GM10266 (cell line): ENCODE data around the gene RBM6.
"Not testable (repeated sequence)": the region's sequence is repeated elsewhere in the genome, so short reads cannot be mapped to it uniquely, and the experiment has no call there.

Experiments used
- DNase-seq: peaks from one replicate; pipeline ENCODE4 v3.0.0; 2012; ENCODE audit errors: extremely low spot score
- CTCF ChIP-seq: IDR thresholded peaks from 2 replicates; pipeline ENCODE4 v1.5.1; 2012; ENCODE audit warnings: mild to moderate bottlenecking, low read depth; ENCODE audit not compliant: control insufficient read depth, insufficient read depth; ENCODE audit errors: missing control alignments

RBM6 gene

GRCh38 chr3:50008931-50009330 lies 69.0 kb downstream of the RBM6 start:
- no peak for TF ChIP-seq CTCF
- DNase-seq: no peak

DNA sequence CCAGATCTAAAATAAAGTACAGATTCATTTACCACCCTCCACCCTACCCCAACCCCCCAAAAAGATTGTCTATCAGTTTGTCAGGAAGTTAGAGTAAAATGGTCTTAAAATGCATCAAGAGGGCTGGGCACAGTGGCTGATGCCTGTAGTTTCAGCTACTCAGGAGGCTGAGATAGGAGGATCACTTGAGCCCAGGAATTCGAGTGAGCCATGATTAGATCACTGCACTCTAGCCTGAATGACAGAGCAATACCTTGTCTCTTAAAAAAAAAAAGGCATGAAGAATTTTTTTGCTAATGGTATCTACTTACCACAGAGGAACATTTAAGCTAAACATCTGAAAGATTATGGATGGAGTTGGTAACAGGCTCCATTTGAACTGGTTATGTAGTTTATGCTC lies 71.0 kb downstream of the RBM6 start:
- DNase-seq: no peak
- no peak for TF ChIP-seq CTCF

GRCh38 chr3:50015918-50016317 lies 76.0 kb downstream of the RBM6 start:
- no peak for TF ChIP-seq CTCF
- no peak for DNase-seq

DNA sequence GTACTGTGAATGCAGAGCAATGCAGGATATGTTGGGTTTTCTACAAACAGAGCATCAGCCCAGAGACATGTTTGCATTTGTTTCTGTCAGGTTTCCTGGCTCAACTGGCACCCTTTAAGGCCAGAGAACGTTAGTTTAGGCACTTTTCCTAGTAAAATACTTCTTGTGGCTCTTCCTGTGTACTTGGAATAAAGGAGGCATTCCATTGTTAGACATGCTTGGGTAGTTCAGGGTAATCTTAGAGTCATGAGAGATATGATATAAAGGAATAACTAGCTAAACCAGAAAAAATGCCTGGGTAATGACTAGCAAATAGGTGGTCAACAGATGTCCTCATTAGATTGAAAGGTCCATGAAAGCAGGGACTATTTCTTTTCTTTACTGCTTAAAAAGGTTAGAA lies 88.4 kb downstream of the RBM6 start:
- DNase-seq: no peak
- TF ChIP-seq CTCF: no peak

DNA sequence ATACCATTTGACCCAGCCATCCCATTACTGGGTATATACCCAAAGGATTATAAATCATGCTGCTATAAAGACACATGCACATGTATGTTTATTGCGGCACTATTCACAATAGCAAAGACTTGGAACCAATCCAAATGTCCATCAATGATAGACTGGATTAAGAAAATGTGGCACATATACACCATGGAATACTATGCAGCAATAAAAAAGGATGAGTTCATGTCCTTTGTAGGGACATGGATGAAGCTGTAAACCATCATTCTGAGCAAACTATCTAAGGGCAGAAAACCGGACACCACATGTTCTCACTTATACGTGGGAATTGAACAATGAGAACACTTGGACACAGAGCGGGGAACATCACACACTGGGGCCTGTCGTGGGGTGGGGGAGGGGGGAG lies 91.3 kb downstream of the RBM6 start:
- DNase-seq: not testable (repeated sequence)

DNA sequence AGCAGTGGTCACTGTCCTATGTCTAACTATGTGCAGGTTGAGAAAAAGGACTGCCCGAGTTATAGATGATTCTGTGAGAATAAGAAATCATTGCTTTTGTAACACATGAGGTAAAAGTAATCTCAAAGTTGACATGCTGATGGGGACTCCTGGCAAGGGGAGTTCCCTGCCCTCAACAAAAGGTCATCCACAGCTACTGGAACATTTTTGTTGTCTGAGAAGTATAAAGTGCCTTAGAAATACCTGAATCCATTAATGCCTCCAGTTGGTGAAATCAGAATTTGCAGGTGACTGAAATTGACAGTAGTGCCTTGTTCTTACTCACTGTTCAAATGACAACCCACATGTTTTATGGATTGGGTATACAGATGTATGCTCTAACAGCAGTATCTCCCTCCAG lies 105.0 kb downstream of the RBM6 start:
- no peak for DNase-seq
- TF ChIP-seq CTCF: no peak

DNA sequence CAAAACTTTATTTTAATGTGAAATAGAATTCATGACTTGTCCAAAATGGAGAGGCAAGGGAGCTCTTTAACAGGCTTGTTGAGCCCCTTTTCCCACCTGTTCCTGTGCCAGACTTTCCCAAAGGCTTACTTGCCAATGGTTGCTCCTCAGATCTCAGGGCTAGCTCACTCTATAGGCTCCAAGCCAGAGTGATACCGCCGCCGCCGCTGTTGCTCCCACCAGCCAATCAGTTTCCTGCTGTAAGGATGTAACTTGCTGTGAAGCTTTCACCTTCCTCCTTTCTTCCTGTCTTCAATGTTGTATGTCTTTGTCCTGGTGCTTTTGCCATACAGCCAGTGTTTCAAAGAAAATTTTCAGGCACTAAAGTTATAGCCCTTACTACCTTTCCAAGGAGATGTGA lies 107.5 kb downstream of the RBM6 start:
- DNase-seq: no peak
- TF ChIP-seq CTCF: no peak

DNA sequence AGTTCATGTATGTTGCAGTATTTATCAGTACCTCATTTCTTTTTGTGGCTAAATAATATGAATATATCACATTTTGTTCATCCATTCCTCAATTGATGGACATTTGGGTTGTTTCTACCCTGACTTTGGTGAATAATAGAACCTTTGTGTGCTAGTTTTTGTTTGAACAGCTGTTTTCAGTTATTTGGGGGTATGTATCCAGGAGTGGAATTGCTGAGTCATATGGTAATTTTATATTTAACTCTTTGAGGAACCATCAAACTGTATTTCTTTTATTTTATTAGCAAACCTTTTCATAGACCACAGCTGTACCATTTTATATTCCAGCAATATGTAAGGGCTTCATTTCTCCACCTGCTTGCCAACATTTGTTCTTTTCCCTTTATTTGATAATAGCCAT lies 110.4 kb downstream of the RBM6 start:
- no peak for DNase-seq
- no peak for TF ChIP-seq CTCF
